Measurements from ENCODE around the gene RELN. TPM values are rescaled to one million over a fixed set of nuclear protein-coding genes. Genes with fewer than 3 reads are reported as not detected.

RELN gene
- total RNA-seq, 2 donors from 2014 or later, result not detected

DNA sequence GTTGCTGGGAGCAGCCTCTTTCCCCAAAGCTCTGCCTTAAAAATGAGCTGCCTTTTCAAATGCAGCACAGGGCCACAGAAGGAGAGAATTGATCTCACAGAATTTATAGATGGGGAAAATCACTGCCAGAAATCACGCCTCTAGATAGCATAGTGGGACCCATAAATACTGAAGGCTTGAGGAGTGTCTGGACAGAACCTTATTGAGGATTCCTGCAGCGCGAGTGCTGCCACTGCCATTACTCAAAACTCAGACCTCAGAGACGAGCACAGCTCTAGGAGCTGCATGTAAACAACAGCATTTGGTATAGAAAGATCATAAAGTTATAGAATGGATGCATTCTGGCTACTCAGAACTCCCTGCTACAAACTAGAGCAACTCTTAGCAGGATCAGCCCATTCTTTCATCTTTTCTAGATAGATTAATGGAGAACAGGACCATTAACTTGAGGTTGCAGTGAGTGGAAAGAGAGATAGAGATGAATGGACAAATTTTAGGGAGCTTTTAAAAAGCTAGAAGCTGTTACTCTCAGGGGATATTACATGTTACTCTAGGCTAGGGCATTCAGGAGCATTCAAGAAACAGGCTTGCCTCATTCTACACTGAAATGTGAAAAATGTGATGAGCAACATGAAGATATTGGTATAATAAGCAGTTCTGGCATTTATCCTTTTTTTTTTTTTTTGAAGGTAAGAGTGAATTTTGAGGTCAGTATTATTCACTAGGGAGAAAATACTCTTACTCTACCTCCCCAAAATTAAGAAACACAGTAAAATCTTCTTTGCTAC, 276.3 kb downstream of the RELN start:
- no peak overlapping the region for H3K4me3 Mint-ChIP-seq
- H3K4me1 Mint-ChIP-seq, result no peaks in the 10 kb centered on the region
- no peak for ATAC-seq
- DNase-seq, result no peak
- H3K27ac Mint-ChIP-seq, result no peak overlapping the region
- peaks cover 11% of the 10 kb centered on the region for H3K27me3 Mint-ChIP-seq
- H3K36me3 Mint-ChIP-seq (ENCODE audit: low read depth), result no peaks in the 10 kb centered on the region
- H3K9me3 ChIP-seq (ENCODE audit: control insufficient read depth, low read length, poor library complexity, severe bottlenecking), result no peaks in the 10 kb centered on the region

DNA sequence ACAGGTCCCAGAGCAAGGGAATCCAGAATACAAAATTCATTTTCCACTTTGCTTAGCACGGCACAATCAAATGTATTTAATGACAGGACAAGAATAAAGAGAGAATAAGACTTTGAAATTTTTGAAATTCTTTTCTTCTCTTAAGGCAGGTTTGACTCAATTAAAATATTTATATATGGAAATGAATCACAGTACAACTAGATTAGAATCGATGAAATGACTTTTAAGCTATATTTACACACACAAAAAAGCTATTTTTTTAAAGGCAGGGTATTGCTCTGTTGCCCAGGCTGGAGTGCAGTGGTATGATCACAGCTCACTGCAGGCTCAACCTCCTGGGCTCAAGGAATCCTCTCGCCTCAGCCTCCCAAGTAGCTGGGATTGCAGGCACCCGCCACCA, 278.0 kb downstream of the RELN start:
- no peak overlapping the region for H3K27ac Mint-ChIP-seq
- peaks cover 11% of the 10 kb centered on the region for H3K27me3 Mint-ChIP-seq
- no peak for ATAC-seq
- H3K36me3 Mint-ChIP-seq (ENCODE audit: low read depth), result no peaks in the 10 kb centered on the region
- H3K9me3 ChIP-seq (ENCODE audit: control insufficient read depth, low read length, poor library complexity, severe bottlenecking), result no peaks in the 10 kb centered on the region
- H3K4me1 Mint-ChIP-seq, result no peaks in the 10 kb centered on the region
- no peak for DNase-seq
- H3K4me3 Mint-ChIP-seq, result no peak overlapping the region

DNA sequence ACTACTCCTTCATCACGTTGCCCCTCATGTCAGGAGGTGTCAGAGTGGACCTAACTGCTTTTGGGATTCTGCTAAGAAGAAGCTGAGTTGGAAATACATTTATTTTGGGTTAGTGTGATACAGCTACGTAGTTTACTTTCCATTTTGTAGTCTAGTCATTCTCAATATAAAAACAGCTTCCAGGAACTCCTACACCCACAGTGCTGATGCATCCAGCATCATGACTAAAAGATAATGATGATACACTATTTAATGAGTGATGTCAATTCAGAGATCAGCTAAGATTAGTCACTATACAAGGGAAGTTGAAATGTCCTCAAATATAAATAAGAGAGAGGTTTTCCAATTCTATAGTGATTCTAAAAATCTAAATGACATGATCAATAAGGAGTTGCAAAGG, 279.2 kb downstream of the RELN start:
- peaks cover 5% of the 10 kb centered on the region for H3K27me3 Mint-ChIP-seq
- no peak overlapping the region for H3K4me3 Mint-ChIP-seq
- H3K4me1 Mint-ChIP-seq, result no peaks in the 10 kb centered on the region
- H3K9me3 ChIP-seq (ENCODE audit: control insufficient read depth, low read length, poor library complexity, severe bottlenecking), result no peaks in the 10 kb centered on the region
- no peak for ATAC-seq
- no peak for DNase-seq
- H3K36me3 Mint-ChIP-seq (ENCODE audit: low read depth), result no peaks in the 10 kb centered on the region
- H3K27ac Mint-ChIP-seq, result no peak overlapping the region

DNA sequence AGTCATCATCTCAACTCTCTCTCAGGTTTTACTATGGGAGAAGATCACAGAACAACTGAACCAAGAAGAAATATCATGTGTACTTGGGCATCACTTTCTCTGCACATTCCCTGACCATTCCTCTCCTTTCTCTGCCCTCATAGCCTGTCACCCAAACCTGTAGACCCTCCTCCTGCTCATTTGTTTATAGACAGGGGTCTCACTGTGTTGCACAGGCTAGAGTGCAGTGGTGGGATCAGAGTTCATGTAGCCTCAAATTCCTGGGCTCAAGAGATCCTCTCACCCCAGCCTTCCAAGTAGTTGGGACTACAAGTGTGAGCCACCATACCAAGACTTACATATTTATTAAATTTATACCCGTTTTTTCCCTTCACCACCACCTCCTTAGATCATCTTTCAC, 282.7 kb downstream of the RELN start:
- DNase-seq, result no peak
- Mint-ChIP-seq H3K36me3 (ENCODE audit: low read depth) (no peaks in the 10 kb centered on the region), H3K27me3 (peaks cover 18% of the 10 kb centered on the region), H3K27ac (no peak overlapping the region), H3K4me3 (no peak overlapping the region), H3K4me1 (no peaks in the 10 kb centered on the region)
- no peak for ATAC-seq
- H3K9me3 ChIP-seq (ENCODE audit: control insufficient read depth, low read length, poor library complexity, severe bottlenecking), result no peaks in the 10 kb centered on the region

DNA sequence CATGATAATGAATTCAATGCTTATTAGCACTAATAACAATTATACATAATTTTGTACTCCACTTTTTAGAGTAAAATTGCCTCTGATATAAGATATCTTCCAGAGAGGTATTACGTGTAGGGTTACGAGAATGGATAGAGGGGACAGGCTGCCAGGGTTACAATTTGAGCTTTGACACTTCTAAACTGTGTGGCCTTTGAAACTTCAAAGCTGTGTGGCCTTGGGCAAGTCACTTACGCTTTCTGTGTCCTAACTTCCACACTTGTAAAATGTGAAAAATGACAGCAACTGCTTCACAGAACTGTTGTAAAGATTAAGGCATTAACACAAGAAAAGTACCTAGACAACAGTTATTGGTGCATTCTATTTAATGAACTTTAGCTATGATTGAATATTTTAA, 283.9 kb downstream of the RELN start:
- ATAC-seq, result no peak
- no peaks in the 10 kb centered on the region for H3K36me3 Mint-ChIP-seq (ENCODE audit: low read depth)
- H3K4me1 Mint-ChIP-seq, result no peaks in the 10 kb centered on the region
- no peak overlapping the region for H3K27ac Mint-ChIP-seq
- H3K4me3 Mint-ChIP-seq, result no peak overlapping the region
- no peaks in the 10 kb centered on the region for H3K9me3 ChIP-seq (ENCODE audit: control insufficient read depth, low read length, poor library complexity, severe bottlenecking)
- DNase-seq, result no peak
- H3K27me3 Mint-ChIP-seq, result peaks cover 18% of the 10 kb centered on the region

DNA sequence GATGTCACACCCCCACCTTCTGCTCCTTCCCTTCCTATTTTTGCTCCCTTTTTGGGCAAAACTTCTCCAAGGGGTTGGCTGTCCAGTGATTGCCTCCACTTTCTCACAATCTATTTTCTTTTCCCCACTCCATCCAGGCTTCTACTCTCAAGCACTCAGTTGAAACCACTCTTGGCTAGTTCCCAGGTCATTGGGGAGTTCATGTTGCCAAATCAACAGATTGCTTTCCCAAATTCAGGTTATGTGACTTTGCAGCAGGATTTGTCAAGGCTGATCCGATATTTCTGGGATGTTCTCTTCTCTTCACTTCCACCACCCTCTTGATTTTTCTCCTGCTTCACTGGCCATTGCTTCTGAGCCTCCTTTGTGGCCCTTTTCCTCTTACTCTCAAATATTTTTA, 284.8 kb downstream of the RELN start:
- no peaks in the 10 kb centered on the region for H3K36me3 Mint-ChIP-seq (ENCODE audit: low read depth)

DNA sequence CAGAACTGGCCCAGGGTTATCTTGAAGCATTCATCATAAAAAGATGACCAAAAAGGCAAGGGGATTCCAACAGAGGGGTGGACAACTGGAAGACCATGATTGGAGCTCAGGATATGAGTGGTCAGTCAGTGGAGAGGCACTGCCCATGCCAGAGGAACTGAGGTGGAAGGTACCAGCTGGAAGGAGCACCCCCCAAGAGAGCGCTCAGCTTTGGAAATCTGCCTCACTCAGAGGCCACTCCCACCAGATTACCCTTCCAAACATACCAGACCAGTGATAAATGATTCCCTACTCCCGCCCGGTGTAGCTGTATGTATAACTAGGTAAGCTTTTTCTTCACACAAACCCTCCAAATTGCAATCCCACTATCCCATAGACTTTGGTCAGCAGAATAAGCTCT, 286.5 kb downstream of the RELN start:
- peaks cover 18% of the 10 kb centered on the region for H3K27me3 Mint-ChIP-seq
- H3K9me3 ChIP-seq (ENCODE audit: control insufficient read depth, low read length, poor library complexity, severe bottlenecking), result no peaks in the 10 kb centered on the region
- no peak overlapping the region for H3K4me3 Mint-ChIP-seq
- no peak overlapping the region for H3K27ac Mint-ChIP-seq
- no peaks in the 10 kb centered on the region for H3K36me3 Mint-ChIP-seq (ENCODE audit: low read depth)
- ATAC-seq (no peak), DNase-seq (no peak)
- no peaks in the 10 kb centered on the region for H3K4me1 Mint-ChIP-seq

More for the DNA sequence above, 284.8 kb downstream of the RELN start:
- no peak for DNase-seq
- peaks cover 18% of the 10 kb centered on the region for H3K27me3 Mint-ChIP-seq
- ATAC-seq, result no peak
- H3K4me1 Mint-ChIP-seq, result no peaks in the 10 kb centered on the region
- H3K9me3 ChIP-seq (ENCODE audit: control insufficient read depth, low read length, poor library complexity, severe bottlenecking), result no peaks in the 10 kb centered on the region
- H3K4me3 Mint-ChIP-seq, result no peak overlapping the region
- H3K27ac Mint-ChIP-seq, result no peak overlapping the region

DNA sequence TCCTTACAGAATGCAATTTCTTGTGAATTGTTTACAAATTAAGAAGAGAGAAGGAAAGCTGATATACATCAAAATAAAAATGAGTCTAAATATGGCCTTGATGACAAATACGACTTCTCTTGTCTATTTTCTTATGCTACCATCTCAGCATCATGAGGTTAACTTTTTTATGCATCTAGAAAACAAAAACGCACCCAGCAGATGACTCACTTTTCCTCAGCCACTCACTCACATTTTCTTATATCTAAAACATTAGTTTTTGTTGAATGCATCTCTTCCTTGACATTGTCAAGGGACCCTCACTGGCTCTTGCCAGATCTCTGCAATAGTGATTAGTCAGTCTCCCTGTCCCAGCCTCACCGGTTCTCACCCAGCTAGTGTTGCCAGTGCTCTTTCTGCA, 287.0 kb downstream of the RELN start:
- no peak for DNase-seq
- peaks cover 18% of the 10 kb centered on the region for H3K27me3 Mint-ChIP-seq
- no peak overlapping the region for H3K4me3 Mint-ChIP-seq
- no peaks in the 10 kb centered on the region for H3K36me3 Mint-ChIP-seq (ENCODE audit: low read depth)
- no peaks in the 10 kb centered on the region for H3K9me3 ChIP-seq (ENCODE audit: control insufficient read depth, low read length, poor library complexity, severe bottlenecking)
- no peak for ATAC-seq
- no peaks in the 10 kb centered on the region for H3K4me1 Mint-ChIP-seq
- no peak overlapping the region for H3K27ac Mint-ChIP-seq

DNA sequence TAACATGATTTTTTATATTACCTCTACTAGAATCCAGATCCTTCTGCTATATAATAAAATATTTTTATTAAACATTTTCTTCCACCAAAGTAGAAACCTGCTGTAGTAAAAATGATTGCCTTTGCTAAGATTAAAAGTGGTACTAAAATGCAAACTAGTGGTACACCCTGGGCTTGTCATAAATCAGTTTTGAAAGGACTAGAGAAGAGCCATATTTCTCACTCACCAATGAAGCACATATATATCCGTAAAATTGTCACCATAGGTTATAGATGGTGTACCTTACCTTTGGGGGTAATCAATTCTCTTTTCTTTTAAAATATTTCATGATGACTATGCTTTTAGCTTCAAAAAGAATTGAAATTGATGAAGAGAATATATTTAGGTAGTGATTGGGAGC, 290.4 kb downstream of the RELN start:
- no peak overlapping the region for H3K27ac Mint-ChIP-seq
- DNase-seq (no peak), ATAC-seq (no peak)
- H3K4me3 Mint-ChIP-seq, result no peak overlapping the region
- no peaks in the 10 kb centered on the region for H3K36me3 Mint-ChIP-seq (ENCODE audit: low read depth)
- H3K9me3 ChIP-seq (ENCODE audit: control insufficient read depth, low read length, poor library complexity, severe bottlenecking), result no peaks in the 10 kb centered on the region
- H3K4me1 Mint-ChIP-seq, result no peaks in the 10 kb centered on the region
- H3K27me3 Mint-ChIP-seq, result peaks cover 10% of the 10 kb centered on the region

DNA sequence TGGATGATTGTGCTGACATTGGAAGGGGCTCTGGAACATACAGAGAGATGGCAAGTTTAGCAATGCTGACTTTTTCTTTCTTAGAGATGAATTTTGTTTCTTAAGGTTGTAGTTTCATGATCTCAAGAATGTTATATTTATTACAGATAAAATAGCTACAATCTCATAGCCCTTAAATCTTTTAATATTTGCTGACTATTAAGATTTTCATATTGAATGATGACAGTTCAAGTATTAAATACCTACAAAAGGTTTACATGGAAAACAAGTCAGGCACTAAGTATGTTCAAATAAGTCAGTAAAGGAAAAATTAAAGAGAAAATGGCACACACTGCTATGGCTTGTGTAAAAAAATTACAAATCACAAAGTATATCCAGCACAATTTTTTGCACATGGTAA, 291.4 kb downstream of the RELN start:
- Mint-ChIP-seq H3K27ac (no peak overlapping the region), H3K36me3 (ENCODE audit: low read depth) (no peaks in the 10 kb centered on the region), H3K4me3 (no peak overlapping the region), H3K4me1 (no peaks in the 10 kb centered on the region), H3K27me3 (peaks cover 5% of the 10 kb centered on the region)
- DNase-seq (no peak), ATAC-seq (no peak)
- H3K9me3 ChIP-seq (ENCODE audit: control insufficient read depth, low read length, poor library complexity, severe bottlenecking), result no peaks in the 10 kb centered on the region

DNA sequence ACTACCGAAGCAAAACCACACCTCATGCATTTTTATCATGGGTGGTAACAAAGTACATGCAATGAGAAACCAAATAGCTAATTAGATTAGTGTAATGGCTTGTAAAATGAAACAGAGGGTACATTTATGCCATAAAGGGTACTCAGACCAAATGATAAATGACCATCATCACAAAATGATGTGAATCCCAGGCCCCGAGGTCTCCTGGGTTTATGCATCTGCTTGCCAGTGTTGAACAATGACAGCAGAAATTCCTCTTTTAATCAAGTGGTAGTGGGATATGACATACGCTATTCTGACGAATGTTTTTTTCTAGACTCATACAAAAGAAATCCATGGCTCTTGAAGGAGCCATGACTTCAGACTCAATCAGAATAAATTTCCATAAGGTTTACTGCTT, 293.9 kb downstream of the RELN start:
- no peak for ATAC-seq
- no peaks in the 10 kb centered on the region for H3K9me3 ChIP-seq (ENCODE audit: control insufficient read depth, low read length, poor library complexity, severe bottlenecking)
- no peak overlapping the region for H3K4me3 Mint-ChIP-seq

DNA sequence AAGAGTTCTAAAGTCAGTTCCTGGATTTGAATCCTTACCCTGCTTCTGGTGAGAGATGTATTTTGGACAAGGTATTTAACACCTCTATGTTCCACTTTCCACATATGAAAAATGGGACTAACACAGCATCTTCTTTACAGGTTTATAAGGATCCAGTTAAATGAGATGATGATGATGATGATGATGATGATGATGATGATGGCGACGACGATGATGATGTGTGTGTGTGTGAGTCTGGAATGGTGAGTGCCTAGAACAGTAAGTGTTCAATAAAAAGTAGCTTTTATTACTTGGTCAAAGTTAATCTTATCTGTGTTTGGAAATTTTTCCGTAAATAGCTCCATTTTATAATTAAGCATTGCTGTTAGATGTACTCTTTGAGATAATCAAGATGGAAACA, 295.2 kb downstream of the RELN start:
- Mint-ChIP-seq H3K36me3 (ENCODE audit: low read depth) (no peaks in the 10 kb centered on the region), H3K4me3 (no peak overlapping the region), H3K27me3 (peaks cover 4% of the 10 kb centered on the region), H3K4me1 (no peaks in the 10 kb centered on the region), H3K27ac (no peak overlapping the region)
- no peaks in the 10 kb centered on the region for H3K9me3 ChIP-seq (ENCODE audit: control insufficient read depth, low read length, poor library complexity, severe bottlenecking)
- ATAC-seq, result no peak
- DNase-seq, result no peak

More for the DNA sequence above, 293.9 kb downstream of the RELN start:
- H3K27me3 Mint-ChIP-seq, result no peaks in the 10 kb centered on the region
- H3K4me1 Mint-ChIP-seq, result no peaks in the 10 kb centered on the region
- no peak overlapping the region for H3K27ac Mint-ChIP-seq
- H3K36me3 Mint-ChIP-seq (ENCODE audit: low read depth), result no peaks in the 10 kb centered on the region
- no peak for DNase-seq

DNA sequence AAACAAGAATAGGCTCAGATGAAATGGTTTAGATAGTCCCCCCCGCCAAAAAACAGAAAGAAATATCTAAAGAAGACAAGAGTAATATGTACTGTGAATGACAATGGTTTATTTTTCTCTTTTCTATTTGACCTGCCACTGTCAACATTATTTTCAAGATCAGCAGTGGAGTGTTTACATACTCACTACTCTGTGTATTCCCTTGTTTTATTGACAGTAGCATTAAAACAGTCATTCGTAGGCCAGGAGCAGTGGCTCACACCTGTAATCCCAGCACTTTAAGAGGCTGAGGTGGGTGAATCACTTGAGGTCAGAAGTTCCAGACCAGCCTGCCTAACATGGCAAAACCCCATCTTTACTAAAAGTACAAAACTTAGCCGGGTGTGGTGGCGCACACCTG, 298.2 kb downstream of the RELN start:
- no peak for ATAC-seq
- no peaks in the 10 kb centered on the region for H3K9me3 ChIP-seq (ENCODE audit: control insufficient read depth, low read length, poor library complexity, severe bottlenecking)
- Mint-ChIP-seq H3K27ac (no peak overlapping the region), H3K27me3 (peaks cover 10% of the 10 kb centered on the region), H3K4me3 (no peak overlapping the region), H3K36me3 (ENCODE audit: low read depth) (no peaks in the 10 kb centered on the region), H3K4me1 (no peaks in the 10 kb centered on the region)
- DNase-seq, result no peak

DNA sequence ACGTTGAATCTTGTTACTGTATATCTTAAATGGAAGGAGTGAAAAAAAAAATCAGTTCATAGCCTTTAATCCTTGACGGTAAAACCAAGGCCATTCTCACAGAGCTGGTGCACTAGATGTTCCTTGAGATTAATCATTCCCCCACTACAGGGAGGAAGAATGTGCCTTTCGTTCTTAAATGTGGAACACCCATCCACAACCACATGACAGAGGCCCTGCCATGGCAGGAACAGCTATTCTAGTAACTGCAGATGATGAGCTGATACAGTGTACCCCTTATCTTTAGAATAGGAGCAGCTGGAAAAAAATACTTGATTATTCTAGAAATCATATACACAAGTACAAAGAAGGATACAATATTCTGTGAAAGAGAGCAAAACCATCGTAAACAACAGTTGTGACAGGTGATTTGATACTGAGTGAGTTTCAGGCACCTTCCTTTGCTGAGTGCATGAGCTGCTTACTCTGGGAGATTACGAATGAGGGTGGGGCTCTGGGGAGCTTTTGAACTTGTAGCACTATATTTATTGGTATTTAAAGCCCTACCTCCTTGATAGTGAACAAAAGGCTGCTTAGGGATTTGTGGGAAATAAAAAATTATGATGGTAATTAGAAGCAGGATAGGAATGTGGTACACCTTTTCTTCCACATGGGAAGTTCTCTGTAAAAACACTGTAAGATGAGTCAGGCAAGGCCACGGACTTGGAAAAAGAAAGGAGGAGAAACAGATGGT, 299.1 kb downstream of the RELN start:
- no peak for ATAC-seq
- H3K4me3 Mint-ChIP-seq, result no peak overlapping the region
- peaks cover 16% of the 10 kb centered on the region for H3K27me3 Mint-ChIP-seq
- no peaks in the 10 kb centered on the region for H3K4me1 Mint-ChIP-seq
- DNase-seq, result no peak
- H3K27ac Mint-ChIP-seq, result no peak overlapping the region
- no peaks in the 10 kb centered on the region for H3K36me3 Mint-ChIP-seq (ENCODE audit: low read depth)
- H3K9me3 ChIP-seq (ENCODE audit: control insufficient read depth, low read length, poor library complexity, severe bottlenecking), result no peaks in the 10 kb centered on the region

Data from T-helper 17 cell (primary cell).